ENCODE measurements around the gene VIPR2.
"Not testable (repeated sequence)": the region's sequence is repeated elsewhere in the genome, so short reads cannot be mapped to it uniquely, and the experiment has no call there.

The VIPR2 gene, protein sequence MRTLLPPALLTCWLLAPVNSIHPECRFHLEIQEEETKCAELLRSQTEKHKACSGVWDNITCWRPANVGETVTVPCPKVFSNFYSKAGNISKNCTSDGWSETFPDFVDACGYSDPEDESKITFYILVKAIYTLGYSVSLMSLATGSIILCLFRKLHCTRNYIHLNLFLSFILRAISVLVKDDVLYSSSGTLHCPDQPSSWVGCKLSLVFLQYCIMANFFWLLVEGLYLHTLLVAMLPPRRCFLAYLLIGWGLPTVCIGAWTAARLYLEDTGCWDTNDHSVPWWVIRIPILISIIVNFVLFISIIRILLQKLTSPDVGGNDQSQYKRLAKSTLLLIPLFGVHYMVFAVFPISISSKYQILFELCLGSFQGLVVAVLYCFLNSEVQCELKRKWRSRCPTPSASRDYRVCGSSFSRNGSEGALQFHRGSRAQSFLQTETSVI

DNA sequence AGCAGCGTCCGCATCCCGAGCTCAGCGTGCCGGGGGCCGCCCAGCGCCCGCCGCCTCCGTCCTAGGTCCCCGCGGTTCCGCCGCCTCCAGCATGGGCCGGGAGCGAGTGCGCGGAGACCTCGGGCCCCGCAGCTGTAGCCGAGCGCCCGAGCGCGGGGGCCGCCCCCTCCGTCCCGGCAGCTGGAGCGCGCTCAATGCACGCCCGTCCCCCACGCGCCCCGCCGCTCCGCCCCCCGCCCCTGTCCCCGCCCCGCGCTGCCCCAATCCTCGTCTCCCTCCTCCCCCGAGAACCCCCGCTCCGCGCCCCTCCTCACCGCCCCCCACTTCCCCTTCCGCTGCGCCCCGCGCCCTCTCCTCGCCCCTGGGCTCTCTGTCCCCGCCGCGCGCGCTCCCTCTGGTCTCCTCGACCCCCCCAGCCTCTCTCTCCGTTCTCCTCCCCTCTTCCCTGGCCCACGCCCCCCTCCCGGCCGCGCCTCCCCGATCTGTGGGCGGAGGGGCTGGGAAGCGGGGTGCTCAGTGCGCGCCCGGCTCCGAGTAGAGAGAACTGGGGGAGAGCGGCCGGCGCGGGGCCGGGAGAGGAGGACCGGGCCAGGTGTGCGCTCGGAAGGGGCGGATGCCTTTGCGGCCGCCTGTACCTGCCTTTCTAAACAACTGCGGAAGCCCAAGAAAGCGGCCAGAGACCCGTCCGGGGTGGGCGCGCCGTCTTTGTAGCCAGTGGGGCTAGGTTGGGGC is at the start of gene VIPR2:
Gene VIPR2, minus strand, starts transcription at position 110 of the 732 bp plus-strand sequence. Its CDS starts 96 bp downstream, at position 14.
- no peak for DNase-seq (ENCODE audit: low read depth)

DNA sequence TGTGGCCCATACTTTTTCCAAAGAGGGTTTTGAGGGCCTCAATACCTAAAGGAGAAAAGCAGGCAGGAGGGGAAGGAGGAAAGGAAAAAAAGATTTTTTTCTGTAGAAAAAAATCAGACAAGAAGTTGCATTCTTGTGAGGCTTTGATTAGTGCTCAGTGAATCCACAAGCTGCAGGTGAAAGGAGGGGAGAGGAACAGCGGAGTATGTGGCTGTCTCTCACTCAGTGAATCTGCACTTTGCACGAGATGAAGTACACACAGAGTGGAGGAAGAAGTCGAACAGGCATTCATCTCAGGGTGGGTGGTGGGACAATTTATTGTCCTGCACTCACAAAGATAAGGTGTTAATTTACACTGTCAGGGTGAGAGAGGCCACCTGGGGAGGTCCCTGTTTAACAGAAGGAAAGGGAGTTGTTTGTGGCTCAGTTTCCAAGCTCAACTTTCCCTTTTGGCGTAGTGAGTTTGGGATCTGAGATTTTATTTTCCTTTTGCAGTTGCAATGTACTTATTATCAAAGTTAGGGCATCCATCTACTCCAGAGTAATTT is 49.0 kb upstream of the VIPR2 start:
- no peak for DNase-seq (ENCODE audit: low read depth)

DNA sequence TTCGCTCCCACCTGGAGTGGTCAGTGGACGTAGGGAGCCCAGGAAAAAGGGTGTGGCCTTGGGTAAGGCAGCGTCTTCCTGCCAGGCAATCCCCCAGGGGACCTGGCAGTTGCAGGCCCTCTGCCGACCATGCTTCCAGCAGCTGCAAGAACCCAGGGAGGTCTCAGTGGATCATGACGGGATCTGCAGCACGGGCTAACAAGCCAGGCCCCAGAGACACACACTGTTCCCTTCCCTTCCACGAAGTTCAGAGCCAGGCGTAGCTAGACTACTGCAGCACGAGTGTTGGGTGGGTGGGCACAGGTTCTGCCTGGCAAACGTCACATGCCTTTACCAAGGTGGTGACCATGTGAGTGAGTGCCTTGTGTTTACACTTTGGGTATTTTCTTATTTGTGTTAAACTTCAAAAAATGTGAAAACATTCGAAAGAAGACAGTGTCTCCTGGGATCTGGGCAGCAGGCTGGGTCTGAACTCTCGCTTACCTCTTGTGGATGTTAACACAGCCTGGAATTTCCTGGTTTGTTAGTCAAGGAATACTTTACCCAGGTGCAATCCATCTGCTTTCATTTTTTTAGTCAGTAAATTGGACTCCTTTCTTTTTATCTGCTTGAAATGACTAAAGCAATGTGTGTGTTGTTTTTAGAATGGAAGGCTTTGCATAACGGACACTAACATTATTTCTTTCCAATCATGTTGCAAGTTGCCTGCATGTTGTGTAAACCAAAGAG is 48.2 kb upstream of the VIPR2 start:
- no peak for DNase-seq (ENCODE audit: low read depth)

DNA sequence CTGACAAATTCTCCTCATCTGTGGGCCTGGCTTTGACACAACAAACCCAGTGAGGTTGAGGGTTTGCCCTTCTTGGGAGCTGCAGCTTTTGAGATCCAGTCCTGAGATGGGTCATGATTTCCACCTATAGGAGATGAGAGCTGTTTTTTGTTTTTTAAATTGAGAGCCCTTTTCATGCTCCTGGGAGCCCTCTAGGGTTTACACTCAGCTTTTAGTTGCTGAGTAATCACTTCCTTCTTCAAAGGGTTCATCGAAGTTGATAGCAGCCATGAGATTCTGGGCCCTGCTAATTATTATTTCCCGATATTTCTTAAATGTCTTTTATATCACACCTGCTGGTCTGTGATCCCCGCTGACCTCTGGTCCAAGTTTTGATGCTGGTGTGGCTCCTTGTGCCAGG is 47.3 kb upstream of the VIPR2 start:
- no peak for DNase-seq (ENCODE audit: low read depth)

DNA sequence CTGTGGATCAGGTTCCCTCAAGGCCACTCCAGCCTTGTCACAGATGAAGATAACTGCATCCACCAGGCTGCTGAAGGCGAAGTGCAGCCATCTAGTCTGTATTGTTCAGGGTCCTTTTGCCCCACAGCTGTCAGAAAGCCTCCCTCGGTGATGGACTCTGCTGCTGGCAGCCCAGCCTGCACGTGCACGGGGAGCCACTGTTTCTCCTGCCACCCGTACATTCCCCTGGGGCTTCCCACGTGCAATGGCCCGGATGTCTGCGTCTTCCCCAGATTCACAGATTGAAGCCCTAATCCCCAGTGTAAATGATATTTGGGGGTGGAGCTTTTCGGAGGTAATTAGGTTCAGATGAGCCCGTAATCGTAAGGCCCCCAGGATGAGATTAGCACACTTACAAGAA is 46.6 kb upstream of the VIPR2 start:
- no peak for DNase-seq (ENCODE audit: low read depth)

DNA sequence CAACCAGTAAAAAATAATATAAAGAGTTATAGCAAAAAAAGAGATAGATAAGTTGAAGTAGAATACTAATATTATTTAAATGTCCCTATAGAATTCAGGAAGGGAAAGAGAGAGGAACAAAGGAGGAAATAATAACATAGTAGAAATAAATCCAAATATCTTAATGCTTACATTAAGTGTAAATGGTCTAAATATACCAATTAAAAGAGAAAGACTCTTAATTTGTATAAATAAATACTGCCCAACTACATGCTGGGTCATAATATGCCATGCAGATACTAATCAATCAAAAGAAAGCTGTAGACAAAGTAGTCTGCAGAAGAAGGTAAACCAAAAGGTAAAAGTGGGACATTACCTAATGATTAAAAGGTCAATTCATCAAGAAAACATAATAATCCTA is 43.3 kb upstream of the VIPR2 start:
- DNase-seq (ENCODE audit: low read depth): no peak

DNA sequence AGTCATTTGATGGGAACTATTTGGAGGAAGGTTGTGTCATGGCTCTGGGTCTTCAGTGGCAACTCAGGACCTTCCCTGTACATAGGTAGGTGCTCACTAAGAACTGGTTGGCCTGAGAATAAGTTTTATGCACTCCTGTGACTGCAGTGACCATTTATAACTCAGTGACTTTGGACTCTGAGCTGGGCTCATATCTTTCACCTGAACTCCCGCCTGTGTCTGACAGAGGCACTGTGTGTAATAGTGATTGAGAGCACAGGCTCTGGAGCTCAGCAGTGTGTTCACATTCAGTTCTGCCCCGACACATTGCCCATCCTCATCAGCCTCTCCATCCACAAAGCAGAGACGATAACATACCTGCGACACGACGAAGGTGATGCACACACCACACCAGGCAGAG is 34.6 kb upstream of the VIPR2 start:
- DNase-seq (ENCODE audit: low read depth): no peak

DNA sequence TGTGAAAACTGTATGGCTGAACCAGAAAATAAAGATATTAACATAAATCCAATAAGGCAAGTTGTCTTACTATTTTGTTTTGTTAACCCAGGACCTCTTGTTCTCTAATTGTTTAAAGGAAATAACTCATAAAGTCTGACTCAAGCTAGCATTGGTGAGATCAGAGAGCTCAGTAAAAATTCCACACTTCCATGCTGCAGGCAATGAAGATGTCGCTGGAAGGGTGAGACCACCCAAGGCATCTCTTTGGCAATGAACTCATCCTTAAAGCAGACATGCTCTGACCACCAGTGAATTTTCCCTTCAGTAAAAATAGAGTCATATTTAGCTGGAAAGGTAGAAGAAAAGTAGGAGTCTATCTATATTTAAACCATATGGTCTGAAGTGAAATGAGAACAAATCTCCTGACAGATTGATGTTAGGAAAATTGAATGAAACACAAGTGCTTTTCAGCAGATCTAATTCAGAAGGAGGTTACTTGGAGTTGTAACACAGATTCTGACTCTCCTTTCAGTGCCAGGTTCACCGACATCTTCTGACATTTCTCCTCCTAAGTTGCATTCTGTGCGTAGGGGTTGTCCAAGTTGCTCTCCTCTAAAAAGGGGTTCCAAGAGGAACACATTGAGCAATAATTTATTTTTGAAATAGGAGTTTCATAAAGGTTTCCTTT is 32.8 kb upstream of the VIPR2 start:
- no peak for DNase-seq (ENCODE audit: low read depth)

DNA sequence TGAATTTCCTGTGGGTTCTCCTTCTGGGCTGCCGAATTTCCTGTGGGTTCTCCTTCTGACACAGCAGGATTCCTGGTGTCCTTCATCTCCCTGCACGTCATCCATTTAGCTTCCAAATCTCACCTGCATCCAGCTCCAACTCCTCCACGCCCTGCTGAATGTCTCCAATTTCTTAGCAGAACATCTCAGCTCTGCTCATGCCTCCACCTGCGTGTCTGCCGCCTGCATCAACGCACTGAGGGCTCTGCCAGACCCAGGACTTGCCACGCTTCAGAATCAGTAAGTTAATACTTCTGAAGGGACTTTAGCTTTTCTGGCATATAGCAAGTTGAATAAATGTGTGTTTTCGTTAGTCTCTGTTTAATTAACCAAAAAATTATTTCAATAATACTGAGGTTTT is 31.1 kb upstream of the VIPR2 start:
- no peak for DNase-seq (ENCODE audit: low read depth)

DNA sequence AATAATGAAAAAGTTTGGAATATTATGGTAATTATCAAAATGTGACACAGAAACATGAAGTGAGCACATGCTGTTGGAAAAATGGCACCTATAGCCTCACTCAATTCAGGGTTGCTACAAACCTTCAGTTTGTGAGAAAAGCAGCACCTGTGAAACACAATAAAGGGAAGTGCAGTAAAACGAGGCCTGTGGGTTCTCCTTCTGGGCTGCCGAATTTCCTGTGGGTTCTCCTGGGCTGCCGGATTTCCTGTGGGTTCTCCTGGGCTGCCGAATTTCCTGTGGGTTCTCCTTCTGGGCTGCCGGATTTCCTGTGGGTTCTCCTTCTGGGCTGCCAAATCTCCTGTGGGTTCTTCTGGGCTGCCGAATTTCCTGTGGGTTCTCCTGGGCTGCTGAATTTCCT is 30.4 kb upstream of the VIPR2 start:
- not testable (repeated sequence) for DNase-seq (ENCODE audit: low read depth)

DNA sequence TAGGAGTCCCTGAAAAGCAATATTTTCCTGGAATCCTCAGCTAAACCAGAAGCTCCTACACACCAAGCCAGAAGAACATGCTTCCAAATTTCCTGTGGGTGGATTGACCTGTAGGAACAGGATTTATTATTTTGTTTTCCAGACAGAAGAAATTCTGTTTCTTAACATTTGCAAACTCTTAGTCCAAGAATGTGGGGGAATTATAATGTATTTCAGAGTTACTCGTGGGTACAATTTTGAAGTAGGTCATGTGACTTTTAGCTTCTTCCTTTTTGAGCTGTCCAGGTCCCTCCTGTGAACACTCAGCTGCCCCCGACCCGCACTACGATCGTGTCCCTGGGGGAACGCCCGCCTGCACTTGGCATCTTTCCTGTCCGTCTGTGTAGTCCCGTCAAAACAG is 27.7 kb upstream of the VIPR2 start:
- DNase-seq (ENCODE audit: low read depth): no peak

DNA sequence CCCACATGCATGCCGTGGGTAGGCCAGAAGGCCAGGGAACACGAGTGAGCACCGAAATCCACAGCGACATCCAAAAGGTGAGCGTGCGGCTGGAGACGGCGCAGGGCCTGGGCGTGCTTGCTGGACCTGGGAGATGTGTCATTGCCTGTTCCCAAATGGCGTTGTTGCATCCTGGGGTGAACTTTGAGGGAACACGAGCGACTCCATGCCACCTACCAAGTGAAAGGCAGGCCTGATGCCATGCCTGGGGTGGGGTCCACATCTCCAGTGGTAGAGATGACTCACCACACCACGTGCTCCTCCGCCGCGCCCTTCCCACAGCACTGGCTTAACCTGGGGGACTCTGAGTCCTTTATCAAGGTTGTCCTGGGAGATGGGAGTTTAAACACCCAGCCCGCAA is 24.7 kb upstream of the VIPR2 start:
- no peak for DNase-seq (ENCODE audit: low read depth)

DNA sequence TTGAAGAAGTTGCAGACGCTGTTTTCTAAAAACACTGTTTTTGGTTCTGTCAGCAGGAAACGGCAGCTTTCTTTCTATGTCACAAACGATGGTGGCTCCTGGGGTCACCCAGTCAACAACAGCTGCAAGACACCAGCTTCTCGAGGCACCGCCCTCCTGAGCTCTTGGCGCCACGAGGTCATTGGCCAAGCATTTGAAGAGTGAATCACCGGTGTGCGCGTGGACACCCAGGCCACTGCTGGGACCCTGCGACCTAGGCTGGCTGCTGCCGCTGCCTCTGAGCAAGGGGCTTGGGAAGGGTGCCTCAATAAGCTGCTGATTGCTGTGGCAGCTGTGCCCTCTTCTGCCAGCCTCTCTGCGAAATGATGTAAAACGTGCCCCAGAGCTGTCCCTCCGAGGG is 22.5 kb upstream of the VIPR2 start:
- DNase-seq (ENCODE audit: low read depth): no peak

DNA sequence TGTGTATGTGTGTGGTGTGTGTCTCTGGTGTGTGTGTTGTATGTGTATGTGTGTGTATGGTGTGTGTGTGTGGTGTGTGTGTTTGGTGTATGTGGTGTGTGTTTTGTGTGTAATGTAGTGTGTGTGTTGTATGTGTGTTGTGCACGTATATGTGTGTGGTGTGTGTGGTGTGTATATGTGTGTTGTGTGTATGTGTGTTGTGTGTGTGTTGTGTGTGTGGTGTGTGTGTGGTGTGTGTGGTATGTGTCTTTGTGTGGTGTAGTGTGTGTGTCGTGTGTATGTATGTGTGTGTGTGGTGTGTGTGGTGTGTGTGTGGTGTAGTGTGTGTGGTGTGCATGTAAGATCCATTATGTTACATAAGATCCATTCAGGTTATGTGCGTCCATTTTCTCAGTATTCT is 21.9 kb upstream of the VIPR2 start:
- no peak for DNase-seq (ENCODE audit: low read depth)

DNA sequence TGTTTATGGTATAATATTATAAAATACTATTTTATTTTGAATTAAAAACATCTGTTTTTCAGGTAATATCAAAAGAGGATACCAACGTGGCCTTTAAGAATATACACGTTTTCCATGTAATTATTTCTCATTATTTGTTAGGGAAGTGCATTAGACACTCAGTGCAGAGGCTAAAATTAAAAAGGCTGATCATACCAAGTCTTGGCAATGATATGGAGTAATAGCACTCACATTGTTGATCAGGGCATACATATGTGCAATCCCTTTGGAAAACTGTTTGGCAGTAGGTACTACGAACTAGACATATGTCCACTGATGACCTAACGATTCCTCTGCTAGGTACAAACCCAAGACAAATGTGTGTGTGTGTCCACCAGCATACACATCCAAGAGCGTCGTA is 20.7 kb upstream of the VIPR2 start:
- no peak for DNase-seq (ENCODE audit: low read depth)

DNA sequence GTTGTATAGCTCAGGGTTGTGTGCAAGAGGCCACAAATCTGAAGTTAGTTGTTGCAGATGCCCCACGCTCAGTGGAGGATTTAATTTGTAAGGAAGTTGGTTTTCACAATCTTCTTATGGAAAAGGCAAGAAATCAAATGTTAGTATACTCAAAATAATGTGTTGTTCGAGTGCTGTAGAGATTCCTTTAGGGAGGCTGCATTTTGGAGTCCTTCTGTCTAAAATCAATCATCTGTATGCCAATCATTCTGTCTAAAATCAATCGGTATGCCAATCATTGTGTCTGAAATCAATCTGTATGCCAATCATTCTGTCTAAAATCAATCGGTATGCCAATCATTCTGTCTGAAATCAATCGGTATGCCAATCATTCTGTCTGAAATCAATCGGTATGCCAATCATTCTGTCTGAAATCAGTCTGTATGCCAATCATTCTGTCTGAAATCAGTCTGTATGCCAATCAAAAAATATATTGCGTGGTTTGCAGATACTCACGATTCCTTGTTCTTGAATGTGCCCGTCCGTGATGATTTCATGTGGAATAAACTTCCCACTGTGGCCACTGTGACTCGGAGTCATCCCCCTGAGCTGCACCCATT is 19.1 kb upstream of the VIPR2 start:
- DNase-seq (ENCODE audit: low read depth): not testable (repeated sequence)

DNA sequence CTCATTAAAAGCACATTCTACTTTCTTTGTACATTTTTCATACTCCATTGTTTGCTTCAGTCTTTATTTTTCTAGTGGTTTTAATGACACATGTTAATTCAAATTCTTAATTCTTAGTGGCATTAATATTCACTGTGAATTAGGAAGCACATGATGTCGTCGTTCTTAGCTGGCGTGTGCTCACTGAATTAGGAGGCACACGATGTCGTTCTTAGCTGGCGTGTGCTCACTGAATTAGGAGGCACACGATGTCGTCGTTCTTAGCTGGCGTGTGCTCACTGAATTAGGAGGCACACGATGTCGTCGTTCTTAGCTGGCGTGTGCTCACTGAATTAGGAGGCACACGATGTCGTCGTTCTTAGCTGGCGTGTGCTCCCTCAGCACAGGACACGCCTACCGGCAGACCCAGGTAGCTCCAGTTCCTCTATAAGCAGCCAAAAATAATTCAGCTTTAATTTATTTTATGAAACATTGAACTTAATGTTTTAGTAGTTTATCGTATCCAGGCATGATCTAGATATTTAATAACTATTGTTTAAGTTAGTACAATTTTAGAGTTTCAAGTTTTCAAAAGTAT is 17.5 kb upstream of the VIPR2 start:
- not testable (repeated sequence) for DNase-seq (ENCODE audit: low read depth)

DNA sequence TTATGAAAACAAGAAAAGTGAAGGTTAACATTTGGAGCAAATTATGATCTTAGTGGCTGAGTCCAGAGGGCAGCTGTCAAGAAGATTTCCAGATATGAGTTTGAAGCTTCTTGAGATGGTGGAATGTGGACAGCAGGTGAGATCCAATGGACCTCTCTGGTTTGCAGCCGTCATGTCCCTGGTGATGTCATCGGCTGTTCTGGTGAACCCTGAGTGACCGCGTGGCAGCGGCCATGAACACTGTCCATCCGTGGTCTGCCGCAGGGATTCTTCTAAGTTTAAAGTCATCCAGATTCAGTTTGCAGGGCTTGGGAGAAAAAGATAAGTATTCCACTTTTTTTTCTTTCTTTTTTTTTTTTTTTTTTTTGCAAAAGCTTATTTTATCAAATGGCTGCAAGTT is 15.8 kb upstream of the VIPR2 start:
- DNase-seq (ENCODE audit: low read depth): no peak

DNA sequence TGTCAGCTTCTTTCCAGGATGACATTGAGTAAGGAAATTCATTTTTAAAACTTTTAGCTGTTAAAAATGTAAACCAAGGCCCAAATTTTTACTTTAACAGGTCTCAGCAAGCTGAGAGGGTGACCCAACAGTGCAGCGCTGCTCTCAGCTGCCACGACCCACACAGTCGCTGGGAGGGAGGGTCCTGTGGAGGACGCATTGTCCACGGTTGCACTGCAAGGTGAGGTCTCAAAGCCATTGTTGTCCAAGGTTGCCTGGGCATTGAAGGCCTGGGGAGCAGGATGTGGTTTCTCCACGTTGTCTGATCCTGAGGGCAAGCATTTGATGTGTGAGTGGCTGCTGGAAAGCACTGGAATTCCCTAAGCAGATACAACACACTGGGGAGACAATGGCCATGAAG is 15.1 kb upstream of the VIPR2 start:
- DNase-seq (ENCODE audit: low read depth): no peak

DNA sequence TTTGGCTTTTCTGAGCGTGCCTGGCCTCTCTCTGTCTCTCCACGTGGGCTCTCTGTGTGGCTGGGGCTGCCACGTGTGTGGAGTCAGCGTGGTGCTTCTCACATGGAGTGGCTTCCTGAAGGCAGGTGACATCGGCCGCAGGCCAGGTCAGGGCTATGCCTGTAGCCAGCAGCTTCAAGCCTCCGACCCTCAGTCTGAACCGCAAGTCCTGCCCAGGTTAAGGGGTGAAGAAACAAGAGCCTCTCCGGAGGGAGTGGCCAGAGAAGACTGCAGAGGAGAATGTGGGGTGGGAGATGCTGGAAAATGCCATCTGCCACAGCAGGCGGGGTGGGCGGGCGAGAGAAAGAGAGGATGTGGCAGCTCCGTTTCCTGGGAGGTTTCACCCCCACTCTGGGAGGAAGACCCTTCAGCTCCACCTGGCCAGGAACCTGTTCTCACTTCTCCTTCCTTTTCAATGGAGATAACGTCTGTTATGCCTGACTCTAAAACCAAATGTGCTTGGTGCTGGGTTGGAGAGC is 14.3 kb upstream of the VIPR2 start:
- no peak for DNase-seq (ENCODE audit: low read depth)
